Endothelial cell of umbilical vein (primary cell): Measurements from ENCODE around the gene POR.

Source experiments
- EZH2 ChIP-seq: IDR thresholded peaks from 2 replicates; pipeline ENCODE4 v1.6.1; 2012; ENCODE audit warnings: borderline replicate concordance, low read depth, mild to moderate bottlenecking, moderate library complexity, low read length, inconsistent platforms; ENCODE audit not compliant: severe bottlenecking
- GATA2 ChIP-seq: IDR thresholded peaks from 2 replicates; pipeline ENCODE4 v1.7.0; 2011; ENCODE audit warnings: low read depth, mild to moderate bottlenecking, moderate library complexity, mixed read lengths, low read length; ENCODE audit not compliant: insufficient read length, insufficient read depth
- MYC ChIP-seq: IDR thresholded peaks from one replicate; pipeline ENCODE4 v1.6.1; 2011; ENCODE audit warnings: mild to moderate bottlenecking, low read depth, low read length
- POLR2AphosphoS5 ChIP-seq: IDR thresholded peaks from 2 replicates; pipeline ENCODE4 v1.6.1; 2012; ENCODE audit warnings: low read depth, mild to moderate bottlenecking, control low read depth, low read length, moderate library complexity; ENCODE audit not compliant: insufficient read depth
- TF ChIP-seq, protein P1 (sequence below), 2 donors: IDR thresholded peaks; 1 replicate in 1 of 2; 2 replicates in 1 of 2; pipeline ENCODE4 v1.5.1; 2011; ENCODE audit warnings: low read length in 2 of 2, mild to moderate bottlenecking in 2 of 2, moderate library complexity in 2 of 2, control low read depth in 1 of 2, inconsistent platforms in 1 of 2, low read depth in 1 of 2; ENCODE audit not compliant: insufficient read depth in 1 of 2; ENCODE audit errors: extremely low read depth in 1 of 2
- TF ChIP-seq, protein P2 (sequence below): IDR thresholded peaks from 2 replicates; pipeline ENCODE4 v1.6.1; 2011; ENCODE audit not compliant: insufficient read depth, insufficient read length

DNA sequence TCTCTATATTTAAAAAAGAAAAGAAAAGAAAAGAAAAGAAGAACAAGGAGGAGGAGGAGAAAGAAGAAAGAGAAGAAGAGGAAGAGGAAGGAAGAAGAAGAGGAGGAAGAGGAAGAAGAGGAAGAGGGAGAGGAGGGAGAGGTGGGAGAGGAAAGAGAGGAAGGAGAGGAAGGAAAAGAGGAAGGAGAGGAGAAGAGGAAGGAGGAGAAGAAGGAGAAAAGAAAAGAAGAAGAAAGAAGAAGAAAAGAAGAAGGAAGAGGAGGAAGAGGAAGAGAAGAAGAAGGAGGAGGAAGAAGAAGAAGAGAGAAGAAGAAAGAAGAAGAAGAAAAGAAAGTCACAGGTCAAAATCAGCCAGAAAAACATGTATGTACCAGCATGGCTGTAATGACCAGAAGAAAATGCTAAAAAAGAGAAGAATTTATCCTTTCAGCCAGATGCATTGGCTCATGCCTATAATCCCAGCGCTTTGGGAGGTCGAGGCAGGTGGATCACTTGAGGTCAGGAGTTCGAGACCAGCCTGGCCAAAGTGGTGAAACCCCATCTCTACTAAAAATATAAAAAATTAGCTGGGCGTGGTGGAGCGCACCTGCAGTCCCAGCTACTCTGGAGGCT lies 5.3 kb upstream of the POR start:
- TF ChIP-seq, protein P1, sequence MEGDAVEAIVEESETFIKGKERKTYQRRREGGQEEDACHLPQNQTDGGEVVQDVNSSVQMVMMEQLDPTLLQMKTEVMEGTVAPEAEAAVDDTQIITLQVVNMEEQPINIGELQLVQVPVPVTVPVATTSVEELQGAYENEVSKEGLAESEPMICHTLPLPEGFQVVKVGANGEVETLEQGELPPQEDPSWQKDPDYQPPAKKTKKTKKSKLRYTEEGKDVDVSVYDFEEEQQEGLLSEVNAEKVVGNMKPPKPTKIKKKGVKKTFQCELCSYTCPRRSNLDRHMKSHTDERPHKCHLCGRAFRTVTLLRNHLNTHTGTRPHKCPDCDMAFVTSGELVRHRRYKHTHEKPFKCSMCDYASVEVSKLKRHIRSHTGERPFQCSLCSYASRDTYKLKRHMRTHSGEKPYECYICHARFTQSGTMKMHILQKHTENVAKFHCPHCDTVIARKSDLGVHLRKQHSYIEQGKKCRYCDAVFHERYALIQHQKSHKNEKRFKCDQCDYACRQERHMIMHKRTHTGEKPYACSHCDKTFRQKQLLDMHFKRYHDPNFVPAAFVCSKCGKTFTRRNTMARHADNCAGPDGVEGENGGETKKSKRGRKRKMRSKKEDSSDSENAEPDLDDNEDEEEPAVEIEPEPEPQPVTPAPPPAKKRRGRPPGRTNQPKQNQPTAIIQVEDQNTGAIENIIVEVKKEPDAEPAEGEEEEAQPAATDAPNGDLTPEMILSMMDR (IDR thresholded peaks at IDR 0.05; ENCODE audit: extremely low read depth in 1 of 2, insufficient read depth in 1 of 2, low read depth in 1 of 2, low read length in 2 of 2): no peak
- TF ChIP-seq EZH2: no peak
- no peak for TF ChIP-seq GATA2
- TF ChIP-seq, protein P2, sequence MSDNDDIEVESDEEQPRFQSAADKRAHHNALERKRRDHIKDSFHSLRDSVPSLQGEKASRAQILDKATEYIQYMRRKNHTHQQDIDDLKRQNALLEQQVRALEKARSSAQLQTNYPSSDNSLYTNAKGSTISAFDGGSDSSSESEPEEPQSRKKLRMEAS: no peak
- no peak for TF ChIP-seq POLR2AphosphoS5
- TF ChIP-seq MYC: no peak
